IMR-90 (cell line): ENCODE data around the gene ADCYAP1. TPM values are rescaled to one million over a fixed set of nuclear protein-coding genes. Genes with fewer than 3 reads are reported as not detected.

Experiments
- ATAC-seq: fragments of 200-7000 bp; cut with Tn5 transposase; 2 replicates; pipeline ENCODE4 v1.9.1; 2020; ENCODE audit warnings: low read depth, mild to moderate bottlenecking, moderate library complexity
- BruUV-seq: library from RNA; stranded (reverse); fragments of 400-500 nt; replicated peaks from 2 replicates; lab custom pipeline; 2021; lab: Mats Ljungman, UMichigan
- CTCF ChIA-PET: fragments of 300-600 bp; formaldehyde crosslinking; extraction: SDS; loops from one replicate; lab custom pipeline; 2021; ENCODE audit warnings: antibody characterized with exemption; lab: Yijun Ruan, JAX
- POLR2A ChIA-PET: fragments of 300-600 bp; sonication (Branson Sonifier 250); formaldehyde crosslinking; loops from one replicate; lab custom pipeline; 2022; ENCODE audit warnings: antibody characterized with exemption; ENCODE audit not compliant: unreplicated experiment; lab: Charles Lee
- DNase-seq: peaks from one replicate; pipeline ENCODE4 v3.0.0; 2013
- H2AFZ ChIP-seq: replicated peaks from 2 replicates; pipeline ENCODE3; 2013; ENCODE audit warnings: low read length, mild to moderate bottlenecking; ENCODE audit not compliant: poor library complexity
- H2AK5ac ChIP-seq: 2 replicates; pipeline ENCODE4 v1.6.1; 2013; ENCODE audit warnings: low read depth, low read length, inconsistent platforms
- H2AK9ac ChIP-seq: replicated peaks from 2 replicates; pipeline ENCODE3; 2013; ENCODE audit warnings: mild to moderate bottlenecking, low read depth, low read length, moderate library complexity; ENCODE audit not compliant: poor library complexity
- H2BK120ac ChIP-seq: 2 replicates; pipeline ENCODE4 v1.6.1; 2013; ENCODE audit warnings: low read depth, low read length, inconsistent platforms
- H2BK15ac ChIP-seq: 3 replicates; pipeline ENCODE4 v1.6.1; 2013; ENCODE audit warnings: low read depth, low read length, inconsistent platforms
- H2BK20ac ChIP-seq: 2 replicates; pipeline ENCODE4 v1.6.1; 2013; ENCODE audit warnings: low read depth, mild to moderate bottlenecking, inconsistent platforms, low read length, moderate library complexity
- H2BK5ac ChIP-seq: 2 replicates; pipeline ENCODE4 v1.6.1; 2013; ENCODE audit warnings: mild to moderate bottlenecking, low read depth, low read length, inconsistent platforms; ENCODE audit not compliant: poor library complexity, severe bottlenecking
- H3K14ac ChIP-seq: replicated peaks from 2 replicates; pipeline ENCODE4 v1.6.1; 2013; ENCODE audit warnings: low read depth, low read length, inconsistent platforms
- H3K18ac ChIP-seq: 2 replicates; pipeline ENCODE4 v1.6.1; 2013; ENCODE audit warnings: low read depth, low read length, control low read depth
- H3K23ac ChIP-seq: 2 replicates; pipeline ENCODE4 v1.6.1; 2013; ENCODE audit warnings: low read depth, low read length, inconsistent platforms
- H3K27ac ChIP-seq: 2 replicates; pipeline ENCODE4 v1.5.1; 2013; ENCODE audit warnings: mild to moderate bottlenecking, control low read depth, low read length; ENCODE audit not compliant: insufficient read depth
- H3K27me3 ChIP-seq: 2 replicates; pipeline ENCODE4 v1.6.1; 2013; ENCODE audit warnings: low read length; ENCODE audit not compliant: control insufficient read depth, insufficient read depth
- H3K36me3 ChIP-seq: 2 replicates; pipeline ENCODE4 v1.6.1; 2013; ENCODE audit warnings: low read length, mixed read lengths; ENCODE audit not compliant: control insufficient read depth, insufficient read depth
- H3K4ac ChIP-seq: 2 replicates; pipeline ENCODE4 v1.6.1; 2013; ENCODE audit warnings: low read depth, low read length, inconsistent platforms
- H3K4me1 ChIP-seq: 2 replicates; pipeline ENCODE4 v1.6.1; 2013; ENCODE audit warnings: low read length, mixed read lengths; ENCODE audit not compliant: control insufficient read depth, insufficient read depth
- H3K4me2 ChIP-seq: 2 replicates; pipeline ENCODE4 v1.6.1; 2013; ENCODE audit warnings: low read depth, mild to moderate bottlenecking, control low read depth, low read length, moderate library complexity
- H3K4me3 ChIP-seq: 2 replicates; pipeline ENCODE4 v1.5.1; 2013; ENCODE audit warnings: low read depth, mild to moderate bottlenecking, control low read depth, low read length, moderate library complexity; ENCODE audit not compliant: insufficient read depth
- H3K56ac ChIP-seq: 2 replicates; pipeline ENCODE4 v1.6.1; 2013; ENCODE audit warnings: low read length, inconsistent platforms; ENCODE audit not compliant: insufficient read depth; ENCODE audit errors: extremely low read depth
- H3K79me1 ChIP-seq, 2 experiments: 2 replicates each; pipeline ENCODE4 v1.6.1; 2013; ENCODE audit warnings: low read length in 2 of 2, inconsistent platforms in 1 of 2, low read depth in 1 of 2
- H3K9ac ChIP-seq: 2 replicates; pipeline ENCODE4 v1.6.1; 2013; ENCODE audit warnings: low read depth, low read length, control low read depth
- H3K9me1 ChIP-seq: 2 replicates; pipeline ENCODE4 v1.6.1; 2013; ENCODE audit warnings: low read length, inconsistent platforms; ENCODE audit not compliant: insufficient read depth
- H3K9me3 ChIP-seq: 2 replicates; pipeline ENCODE4 v1.6.1; 2013; ENCODE audit warnings: low read length; ENCODE audit not compliant: control insufficient read depth, insufficient read depth
- H4K20me1 ChIP-seq: 2 replicates; pipeline ENCODE4 v1.6.1; 2013; ENCODE audit warnings: low read length, inconsistent platforms; ENCODE audit not compliant: insufficient read depth
- H4K5ac ChIP-seq: 2 replicates; pipeline ENCODE4 v1.6.1; 2013; ENCODE audit warnings: mild to moderate bottlenecking, low read depth, low read length, control low read depth
- H4K8ac ChIP-seq, 2 experiments: 2 replicates each; pipeline ENCODE4 v1.6.1; 2013; ENCODE audit warnings: low read depth in 2 of 2, low read length in 2 of 2, control low read depth in 1 of 2, inconsistent platforms in 1 of 2
- H4K91ac ChIP-seq: 2 replicates; pipeline ENCODE4 v1.6.1; 2013; ENCODE audit warnings: low read depth, low read length, inconsistent platforms; ENCODE audit not compliant: insufficient read depth
- BHLHE40 ChIP-seq: fragments of 150-350 bp; IDR thresholded peaks from 2 replicates; pipeline ENCODE4 v1.6.1; 2016; ENCODE audit warnings: mild to moderate bottlenecking, low read depth, low read length
- CEBPB ChIP-seq: IDR thresholded peaks from 2 replicates; pipeline ENCODE4 v1.6.1; 2012; ENCODE audit warnings: low read depth, low read length, improper control_type of control experiment
- CHD1 ChIP-seq: IDR thresholded peaks from 2 replicates; pipeline ENCODE4 v1.6.1; 2012; ENCODE audit warnings: low read depth, low read length, improper control_type of control experiment
- FOS ChIP-seq: fragments of 150-350 bp; IDR thresholded peaks from 2 replicates; pipeline ENCODE4 v1.6.1; 2016; ENCODE audit warnings: low read depth, low read length
- MAFK ChIP-seq: IDR thresholded peaks from 2 replicates; pipeline ENCODE4 v1.6.1; 2012; ENCODE audit warnings: low read depth, low read length, improper control_type of control experiment
- MAZ ChIP-seq: IDR thresholded peaks from 2 replicates; pipeline ENCODE4 v1.6.1; 2012; ENCODE audit warnings: low read depth, mild to moderate bottlenecking, low read length, improper control_type of control experiment, moderate library complexity, borderline replicate concordance
- MXI1 ChIP-seq: IDR thresholded peaks from 2 replicates; pipeline ENCODE4 v1.6.1; 2012; ENCODE audit warnings: low read depth, mild to moderate bottlenecking, low read length, moderate library complexity, borderline replicate concordance
- NFE2L2 ChIP-seq: fragments of 150-350 bp; IDR thresholded peaks from 2 replicates; pipeline ENCODE4 v1.6.1; 2016; ENCODE audit warnings: low read depth, mild to moderate bottlenecking, low read length
- POLR2A ChIP-seq: IDR thresholded peaks from 2 replicates; pipeline ENCODE4 v1.6.1; 2012; ENCODE audit warnings: mild to moderate bottlenecking, low read depth, low read length
- RAD21 ChIP-seq: IDR thresholded peaks from 2 replicates; pipeline ENCODE4 v1.6.1; 2012; ENCODE audit warnings: low read length, improper control_type of control experiment
- RCOR1 ChIP-seq: IDR thresholded peaks from 2 replicates; pipeline ENCODE4 v1.6.1; 2012; ENCODE audit warnings: mild to moderate bottlenecking, low read length, improper control_type of control experiment; ENCODE audit not compliant: insufficient replicate concordance
- RFX5 ChIP-seq: IDR thresholded peaks from 2 replicates; pipeline ENCODE4 v1.8.0; 2012; ENCODE audit warnings: low read depth, mild to moderate bottlenecking, low read length, moderate library complexity
- SMC3 ChIP-seq: fragments of 150-350 bp; IDR thresholded peaks from 2 replicates; pipeline ENCODE4 v1.6.1; 2016; ENCODE audit warnings: low read depth, mild to moderate bottlenecking, antibody characterized with exemption, low read length, moderate library complexity
- WGBS, 2 experiments: methylation state at CpG; one replicate each; pipeline versions ENCODE4 v1.1.5 to v1.1.7; 2013; ENCODE audit warnings: missing lambda C conversion rate in 2 of 2; ENCODE audit not compliant: insufficient read length in 1 of 2; ENCODE audit errors: extremely low coverage in 2 of 2; 5-methylcytosine and 5-hydroxymethylcytosine counted together
- dilution Hi-C: fragments of 300-500 bp; cut with HindIII; formaldehyde crosslinking; loops from one replicate; pipeline ENCODE4 v1.14.3; 2018; ENCODE audit warnings: low sequenced_read_pairs; ENCODE audit not compliant: unreplicated experiment
- in situ Hi-C: fragments of 300-500 bp; cut with MboI; formaldehyde crosslinking; loops from 3 replicates; pipeline ENCODE4 v1.14.3; 2019; ENCODE audit warnings: low sequenced_read_pairs, inconsistent platforms, mixed read lengths
- intact Hi-C: fragments of 100-400 bp; cut with micrococcal nuclease; formaldehyde crosslinking; loops from 2 replicates; pipeline ENCODE4 v1.10.0; 2022
- polyA plus RNA-seq, 3 experiments: library from polyadenylated mRNA; depleted of rRNA; stranded (reverse); fragments of >200 nt; gene quantifications; 2 replicates each; pipeline ENCODE4 v1.2.3, GENCODE V29; 2012; ENCODE audit warnings: low replicate concordance in 1 of 3
- total RNA-seq: library from RNA; depleted of rRNA; stranded (reverse); fragments of >200 nt; gene quantifications from 2 replicates; pipeline ENCODE4 v1.2.3, GENCODE V29; 2012
- TF ChIP-seq, protein P1 (sequence below): fragments of 150-350 bp; IDR thresholded peaks from 2 replicates; pipeline ENCODE4 v1.6.1; 2016; ENCODE audit warnings: low read depth, mild to moderate bottlenecking, low read length, moderate library complexity, borderline replicate concordance
- TF ChIP-seq, protein P2 (sequence below): fragments of 150-350 bp; IDR thresholded peaks from 2 replicates; pipeline ENCODE4 v1.6.1; 2017; ENCODE audit warnings: mild to moderate bottlenecking, antibody characterized with exemption, low read length, low read depth
- TF ChIP-seq, protein P3 (sequence below): conservative IDR thresholded peaks from 2 replicates; pipeline ENCODE4 v1.5.1; 2012; ENCODE audit warnings: mild to moderate bottlenecking, low read depth, low read length, improper control_type of control experiment

The ADCYAP1 gene
- total and polyA plus RNA-seq, 2 of the 4 experiments (the other 2 are of a cell fraction): not detected

DNA sequence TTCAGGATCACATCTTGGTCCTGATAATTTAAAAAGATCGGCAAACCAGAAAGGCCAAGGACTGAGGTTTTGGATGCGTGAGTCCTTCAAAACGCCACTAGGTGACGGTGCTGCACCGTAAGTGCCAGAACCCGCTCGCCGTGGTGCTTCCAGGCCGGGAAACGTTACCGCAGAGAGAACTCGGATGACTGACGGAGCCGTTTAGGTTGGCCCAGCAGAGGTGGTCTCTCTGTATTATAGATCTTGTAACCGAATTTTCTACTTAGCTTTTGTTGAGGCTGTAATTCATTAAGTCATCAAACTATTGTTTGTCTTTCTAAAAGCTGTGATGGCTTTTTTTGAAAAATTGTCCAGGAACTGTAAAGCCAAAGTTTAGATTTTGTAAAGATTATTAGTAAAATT is 39.8 kb upstream of the ADCYAP1 start:
- Histone ChIP-seq H2BK15ac (no peak overlapping the region), H4K91ac (no peak overlapping the region), H3K27ac (no peak overlapping the region), H3K9ac (no peak overlapping the region), H2BK20ac (no peak overlapping the region), H3K4me2 (peak overlapping the region; percentile 29; the same call in 1 of the 2 replicates), H3K14ac (no peak overlapping the region), H3K18ac (no peak overlapping the region), H3K79me1 (no peaks in the 10 kb centered on the region), H3K23ac (no peak overlapping the region), H3K9me3 (no peaks in the 10 kb centered on the region), H2BK5ac (no peak overlapping the region), H3K36me3 (no peaks in the 10 kb centered on the region), H4K8ac (no peak overlapping the region), H4K20me1 (no peaks in the 10 kb centered on the region), H3K4me1 (no peaks in the 10 kb centered on the region), H3K4ac (no peak overlapping the region), H2BK120ac (no peak overlapping the region), H2AK9ac (no peak overlapping the region), H3K56ac (no peak overlapping the region), H4K5ac (no peak overlapping the region), H2AFZ (no peak overlapping the region), H3K4me3 (no peak overlapping the region), H2AK5ac (no peak overlapping the region), H3K9me1 (no peaks in the 10 kb centered on the region), H3K27me3 (peaks cover 6% of the 10 kb centered on the region)
- in situ Hi-C loops (loop anchor here (25.0 kb wide), 1 partner anchor 1697 kb away; the partner anchor contains the start of genes METTL4 and NDC80), dilution Hi-C loops (no loop called here), intact Hi-C loops (loop anchor here (2.0 to 10.0 kb wide), 4 partner anchors 96 to 1682 kb away; no protein-coding TSS in a partner anchor)
- BruUV-seq: no TSS peak
- DNase-seq (peak; percentile 70), ATAC-seq (peak; percentile 99)
- 5% methylated on average over 6 of the region's 15 CpGs; no CpG with 5 or more reads in 1 of the 2 experiments for WGBS, 2 experiments
- ChIA-PET CTCF (interaction anchor here (1.1 to 1.2 kb wide), 2 partner anchors 10 to 1359 kb away, joined by 3 to 5 read pairs; no protein-coding TSS in a partner anchor), POLR2A (no interaction called here)
- TF ChIP-seq MXI1 (no peak), CEBPB (no peak), SMC3 (peak; percentile 77), RAD21 (peak; percentile 97), BHLHE40 (no peak), CHD1 (no peak), NFE2L2 (no peak), MAZ (no peak), MAFK (no peak), POLR2A (0 out of 2 replicates have a peak, but pooled peaks have one; percentile 41), RFX5 (no peak), RCOR1 (no peak), FOS (no peak)
- TF ChIP-seq, protein P1, sequence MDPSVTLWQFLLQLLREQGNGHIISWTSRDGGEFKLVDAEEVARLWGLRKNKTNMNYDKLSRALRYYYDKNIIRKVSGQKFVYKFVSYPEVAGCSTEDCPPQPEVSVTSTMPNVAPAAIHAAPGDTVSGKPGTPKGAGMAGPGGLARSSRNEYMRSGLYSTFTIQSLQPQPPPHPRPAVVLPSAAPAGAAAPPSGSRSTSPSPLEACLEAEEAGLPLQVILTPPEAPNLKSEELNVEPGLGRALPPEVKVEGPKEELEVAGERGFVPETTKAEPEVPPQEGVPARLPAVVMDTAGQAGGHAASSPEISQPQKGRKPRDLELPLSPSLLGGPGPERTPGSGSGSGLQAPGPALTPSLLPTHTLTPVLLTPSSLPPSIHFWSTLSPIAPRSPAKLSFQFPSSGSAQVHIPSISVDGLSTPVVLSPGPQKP: no peak
- TF ChIP-seq, protein P2, sequence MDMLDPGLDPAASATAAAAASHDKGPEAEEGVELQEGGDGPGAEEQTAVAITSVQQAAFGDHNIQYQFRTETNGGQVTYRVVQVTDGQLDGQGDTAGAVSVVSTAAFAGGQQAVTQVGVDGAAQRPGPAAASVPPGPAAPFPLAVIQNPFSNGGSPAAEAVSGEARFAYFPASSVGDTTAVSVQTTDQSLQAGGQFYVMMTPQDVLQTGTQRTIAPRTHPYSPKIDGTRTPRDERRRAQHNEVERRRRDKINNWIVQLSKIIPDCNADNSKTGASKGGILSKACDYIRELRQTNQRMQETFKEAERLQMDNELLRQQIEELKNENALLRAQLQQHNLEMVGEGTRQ: no peak
- TF ChIP-seq, protein P3, sequence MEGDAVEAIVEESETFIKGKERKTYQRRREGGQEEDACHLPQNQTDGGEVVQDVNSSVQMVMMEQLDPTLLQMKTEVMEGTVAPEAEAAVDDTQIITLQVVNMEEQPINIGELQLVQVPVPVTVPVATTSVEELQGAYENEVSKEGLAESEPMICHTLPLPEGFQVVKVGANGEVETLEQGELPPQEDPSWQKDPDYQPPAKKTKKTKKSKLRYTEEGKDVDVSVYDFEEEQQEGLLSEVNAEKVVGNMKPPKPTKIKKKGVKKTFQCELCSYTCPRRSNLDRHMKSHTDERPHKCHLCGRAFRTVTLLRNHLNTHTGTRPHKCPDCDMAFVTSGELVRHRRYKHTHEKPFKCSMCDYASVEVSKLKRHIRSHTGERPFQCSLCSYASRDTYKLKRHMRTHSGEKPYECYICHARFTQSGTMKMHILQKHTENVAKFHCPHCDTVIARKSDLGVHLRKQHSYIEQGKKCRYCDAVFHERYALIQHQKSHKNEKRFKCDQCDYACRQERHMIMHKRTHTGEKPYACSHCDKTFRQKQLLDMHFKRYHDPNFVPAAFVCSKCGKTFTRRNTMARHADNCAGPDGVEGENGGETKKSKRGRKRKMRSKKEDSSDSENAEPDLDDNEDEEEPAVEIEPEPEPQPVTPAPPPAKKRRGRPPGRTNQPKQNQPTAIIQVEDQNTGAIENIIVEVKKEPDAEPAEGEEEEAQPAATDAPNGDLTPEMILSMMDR: peak; percentile 98
